ENCODE measurements around the gene KRT85. TPM values are rescaled to one million over a fixed set of nuclear protein-coding genes. Genes with fewer than 3 reads are reported as not detected.
"Not testable (repeated sequence)": the region's sequence is repeated elsewhere in the genome, so short reads cannot be mapped to it uniquely, and the experiment has no call there.

Gene KRT85
- not detected for total RNA-seq

GRCh38 chr12:52366738-52367485 is at the start of gene KRT85:
Gene KRT85 (minus strand): TSS chr12:52367481. CDS start chr12:52367405, 76 bp downstream.
- Mint-ChIP-seq H3K4me3 (no peak within 1 kb of the TSS), H3K27me3 (peaks cover 25% of the 10 kb centered on the region), H3K9me3 (no peaks in the 10 kb centered on the region), H3K4me1 (no peaks in the 10 kb centered on the region), H3K36me3 (ENCODE audit: low read depth) (no peaks in the 10 kb centered on the region), H3K27ac (no peak within 1 kb of the TSS)
- no peak for DNase-seq
- CTCF ChIA-PET: interaction anchor here (0.6 to 1.2 kb wide), 2 partner anchors 17 to 495 kb away, joined by 3 read pairs; no protein-coding TSS in a partner anchor
- POLR2A ChIA-PET: no interaction called here

- Mint-ChIP-seq H3K36me3 (ENCODE audit: low read depth) (no peaks in the 10 kb centered on the region), H3K27me3 (peaks cover 16% of the 10 kb centered on the region), H3K27ac (no peak overlapping the region), H3K4me3 (no peak overlapping the region), H3K9me3 (no peaks in the 10 kb centered on the region), H3K4me1 (peaks cover 3% of the 10 kb centered on the region)
- no peak for DNase-seq
- CTCF ChIA-PET: no interaction called here
- POLR2A ChIA-PET: no interaction called here
Observed at GRCh38 chr12:52416795-52417194, 49.5 kb upstream of the KRT85 start.

- no peak overlapping the region for H3K4me3 Mint-ChIP-seq
- H3K4me1 Mint-ChIP-seq: peaks cover 3% of the 10 kb centered on the region
- H3K27ac Mint-ChIP-seq: no peak overlapping the region
- POLR2A ChIA-PET: no interaction called here
- CTCF ChIA-PET: no interaction called here
- no peaks in the 10 kb centered on the region for H3K36me3 Mint-ChIP-seq (ENCODE audit: low read depth)
- H3K9me3 Mint-ChIP-seq: no peaks in the 10 kb centered on the region
- no peak for DNase-seq
- peaks cover 14% of the 10 kb centered on the region for H3K27me3 Mint-ChIP-seq
Observed at GRCh38 chr12:52415870-52416750, 48.8 kb upstream of the KRT85 start.

- ChIA-PET CTCF (no interaction called here), POLR2A (no interaction called here)
- no peak for DNase-seq
- Mint-ChIP-seq H3K27me3 (peaks cover 9% of the 10 kb centered on the region), H3K4me1 (peaks cover 3% of the 10 kb centered on the region), H3K4me3 (no peak overlapping the region), H3K9me3 (no peaks in the 10 kb centered on the region), H3K36me3 (ENCODE audit: low read depth) (no peaks in the 10 kb centered on the region), H3K27ac (no peak overlapping the region)
Observed at GRCh38 chr12:52414936-52415335, 47.7 kb upstream of the KRT85 start.

- no peaks in the 10 kb centered on the region for H3K9me3 Mint-ChIP-seq
- H3K36me3 Mint-ChIP-seq (ENCODE audit: low read depth): no peaks in the 10 kb centered on the region
- peaks cover 3% of the 10 kb centered on the region for H3K4me1 Mint-ChIP-seq
- ChIA-PET CTCF (interaction anchor here (0.5 kb wide), 1 partner anchor 484 kb away, joined by 3 read pairs; no protein-coding TSS in a partner anchor), POLR2A (no interaction called here)
- H3K4me3 Mint-ChIP-seq: no peak overlapping the region
- H3K27me3 Mint-ChIP-seq: peaks cover 6% of the 10 kb centered on the region
- no peak overlapping the region for H3K27ac Mint-ChIP-seq
- DNase-seq: no peak
Observed at GRCh38 chr12:52413782-52414345, 46.6 kb upstream of the KRT85 start.

- Mint-ChIP-seq H3K4me3 (no peak overlapping the region), H3K27ac (no peak overlapping the region), H3K4me1 (peaks cover 3% of the 10 kb centered on the region), H3K9me3 (no peaks in the 10 kb centered on the region), H3K27me3 (peaks cover 6% of the 10 kb centered on the region), H3K36me3 (ENCODE audit: low read depth) (no peaks in the 10 kb centered on the region)
- no peak for DNase-seq
- CTCF ChIA-PET: no interaction called here
- POLR2A ChIA-PET: no interaction called here
Observed at GRCh38 chr12:52413202-52413601, 45.9 kb upstream of the KRT85 start.

- Mint-ChIP-seq H3K4me3 (no peak overlapping the region), H3K9me3 (no peaks in the 10 kb centered on the region), H3K27ac (no peak overlapping the region), H3K36me3 (ENCODE audit: low read depth) (no peaks in the 10 kb centered on the region), H3K27me3 (peaks cover 4% of the 10 kb centered on the region), H3K4me1 (peaks cover 3% of the 10 kb centered on the region)
- no peak for DNase-seq
- POLR2A ChIA-PET: no interaction called here
- CTCF ChIA-PET: no interaction called here
Observed at GRCh38 chr12:52411815-52412214, 44.5 kb upstream of the KRT85 start.

- DNase-seq; H3K36me3 Mint-ChIP-seq (ENCODE audit: low read depth); POLR2A ChIA-PET; H3K4me3 Mint-ChIP-seq; H3K9me3 Mint-ChIP-seq; H3K4me1 Mint-ChIP-seq; CTCF ChIA-PET; H3K27ac Mint-ChIP-seq; H3K27me3 Mint-ChIP-seq: not testable (repeated sequence)
Observed at GRCh38 chr12:52410589-52411248, 43.4 kb upstream of the KRT85 start.

GRCh38 chr12:52407918-52408317 is 40.6 kb upstream of the KRT85 start:
- ChIA-PET POLR2A (no interaction called here), CTCF (no interaction called here)
- H3K4me1 Mint-ChIP-seq: no peaks in the 10 kb centered on the region
- no peak for DNase-seq
- no peak overlapping the region for H3K27ac Mint-ChIP-seq
- H3K4me3 Mint-ChIP-seq: no peak overlapping the region
- no peaks in the 10 kb centered on the region for H3K27me3 Mint-ChIP-seq
- H3K36me3 Mint-ChIP-seq (ENCODE audit: low read depth): no peaks in the 10 kb centered on the region
- no peaks in the 10 kb centered on the region for H3K9me3 Mint-ChIP-seq

- ChIA-PET CTCF (no interaction called here), POLR2A (no interaction called here)
Observed at GRCh38 chr12:52405922-52406385, 38.7 kb upstream of the KRT85 start, which contains the start of gene KRT82. Gene KRT82 (minus strand): TSS chr12:52406335. CDS start chr12:52406277, 58 bp downstream.

GRCh38 chr12:52404951-52405350 is 37.7 kb upstream of the KRT85 start:
- Mint-ChIP-seq H3K27me3 (no peaks in the 10 kb centered on the region), H3K9me3 (no peaks in the 10 kb centered on the region), H3K4me3 (no peak overlapping the region), H3K27ac (no peak overlapping the region), H3K36me3 (ENCODE audit: low read depth) (no peaks in the 10 kb centered on the region), H3K4me1 (no peaks in the 10 kb centered on the region)
- no peak for DNase-seq
- POLR2A ChIA-PET: no interaction called here
- CTCF ChIA-PET: no interaction called here

More at GRCh38 chr12:52405922-52406385, 38.7 kb upstream of the KRT85 start, which contains the start of gene KRT82:
- H3K27ac Mint-ChIP-seq: no peak within 1 kb of the TSS
- no peak within 1 kb of the TSS for H3K4me3 Mint-ChIP-seq
- no peaks in the 10 kb centered on the region for H3K27me3 Mint-ChIP-seq
- H3K9me3 Mint-ChIP-seq: no peaks in the 10 kb centered on the region
- no peaks in the 10 kb centered on the region for H3K4me1 Mint-ChIP-seq
- no peaks in the 10 kb centered on the region for H3K36me3 Mint-ChIP-seq (ENCODE audit: low read depth)
- no peak for DNase-seq

- Mint-ChIP-seq H3K27me3 (peaks cover 3% of the 10 kb centered on the region), H3K4me1 (no peaks in the 10 kb centered on the region), H3K4me3 (no peak overlapping the region), H3K9me3 (no peaks in the 10 kb centered on the region), H3K27ac (no peak overlapping the region), H3K36me3 (ENCODE audit: low read depth) (no peaks in the 10 kb centered on the region)
- ChIA-PET POLR2A (no interaction called here), CTCF (no interaction called here)
- no peak for DNase-seq
Observed at GRCh38 chr12:52403561-52403960, 36.3 kb upstream of the KRT85 start.

All from activated CD4-positive, alpha-beta memory T cell treated with anti-CD3 and anti-CD28 coated beads, Interleukin-2, amount 10 ng/mL, durations not matched to agents 7 days and 5 days (primary cell).